Putamen (tissue), 1 donor: ENCODE results near the gene IQSEC3.
"Not testable (repeated sequence)": the region's sequence is repeated elsewhere in the genome, so short reads cannot be mapped to it uniquely, and the experiment has no call there.

Source experiments
- DNase-seq: peaks from one replicate; pipeline ENCODE4 v3.0.0-alpha.2; 2016; ENCODE audit warnings: low spot score

IQSEC3 gene

DNA sequence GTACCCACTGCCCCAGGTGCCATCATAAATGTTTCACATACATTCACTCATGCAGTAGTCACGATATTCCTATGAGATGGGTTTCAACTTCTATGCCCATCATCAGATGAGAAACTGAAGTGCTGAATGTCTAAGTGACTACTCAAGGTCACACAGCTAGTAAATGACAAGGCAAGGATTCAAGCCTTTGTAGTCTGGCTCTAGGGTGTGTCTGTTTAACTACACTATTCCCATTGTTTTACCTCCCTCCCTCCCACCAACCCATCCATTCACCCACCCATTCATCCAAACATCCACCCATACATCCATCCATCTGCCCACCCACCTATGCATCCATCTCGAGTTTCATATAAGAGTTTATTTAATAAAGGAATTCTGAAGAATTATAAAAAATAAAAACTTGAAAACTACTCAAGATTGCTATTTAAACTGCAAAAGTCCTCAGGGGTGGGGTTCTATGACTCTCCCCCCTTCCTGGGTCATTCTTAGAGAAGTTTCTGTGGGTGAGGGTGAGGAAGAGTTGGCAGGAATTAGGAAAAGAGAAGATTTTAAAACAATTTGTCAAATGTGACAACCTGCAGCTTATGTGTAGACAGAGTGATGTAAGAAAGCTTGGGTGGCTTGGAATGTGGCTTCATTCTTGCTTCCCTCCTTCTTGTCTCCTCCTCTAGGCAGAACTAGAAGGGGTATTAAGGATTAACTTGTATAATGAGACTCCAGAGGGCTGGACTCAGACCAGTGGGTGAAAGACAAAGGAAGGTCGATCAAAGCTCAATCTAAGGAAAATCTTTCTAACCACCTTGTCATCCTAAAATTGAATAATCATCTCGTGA, 13.4 kb upstream of the IQSEC3 start:
- not testable (repeated sequence) for DNase-seq

DNA sequence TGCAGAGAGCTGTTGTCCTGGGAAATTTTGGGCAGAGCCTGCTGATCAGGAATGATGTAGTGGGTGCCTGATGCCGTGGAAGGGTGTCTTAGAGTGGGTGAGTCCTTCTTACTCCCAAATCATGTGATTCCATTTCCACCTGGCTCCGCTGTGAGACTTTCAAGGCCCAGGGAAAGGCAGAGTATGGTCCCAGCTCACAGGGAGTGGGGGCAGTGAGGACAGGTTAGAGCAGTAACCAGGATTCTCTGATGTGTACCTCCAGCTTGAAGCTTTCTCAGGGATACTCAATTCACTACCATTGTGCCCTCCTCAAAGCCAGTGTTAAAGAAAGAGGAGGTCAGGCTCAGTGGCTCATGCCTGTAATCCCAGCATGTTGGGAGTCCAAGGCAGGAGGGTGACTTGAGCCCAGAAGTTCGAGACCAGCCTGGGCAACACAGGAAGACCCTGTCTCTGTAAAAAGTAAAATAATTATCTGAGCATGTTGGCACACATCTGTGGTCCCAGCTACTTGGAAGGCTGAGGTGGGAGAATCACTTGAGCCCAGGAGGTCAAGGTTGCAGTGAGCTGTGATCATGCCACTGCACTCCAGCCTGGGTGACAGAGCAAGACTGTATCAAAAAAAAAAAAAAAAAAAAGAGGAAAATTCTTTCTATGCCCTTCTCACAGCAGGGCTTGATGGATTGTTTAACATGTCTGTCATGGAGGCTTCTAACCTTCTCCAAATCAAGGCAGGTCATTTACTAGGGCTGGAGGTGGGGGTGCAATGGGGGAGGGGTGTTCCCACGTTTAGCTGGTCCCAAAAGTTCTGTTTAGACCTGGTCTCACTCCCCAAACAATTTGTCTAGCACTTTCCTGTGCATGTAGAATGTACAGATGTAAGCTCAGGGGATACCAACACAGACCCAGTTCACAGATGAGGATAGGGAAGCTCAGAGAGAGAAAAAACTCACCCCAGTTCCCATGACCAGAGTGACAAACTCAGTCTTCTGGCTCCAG, 12.5 kb upstream of the IQSEC3 start:
- no peak for DNase-seq

DNA sequence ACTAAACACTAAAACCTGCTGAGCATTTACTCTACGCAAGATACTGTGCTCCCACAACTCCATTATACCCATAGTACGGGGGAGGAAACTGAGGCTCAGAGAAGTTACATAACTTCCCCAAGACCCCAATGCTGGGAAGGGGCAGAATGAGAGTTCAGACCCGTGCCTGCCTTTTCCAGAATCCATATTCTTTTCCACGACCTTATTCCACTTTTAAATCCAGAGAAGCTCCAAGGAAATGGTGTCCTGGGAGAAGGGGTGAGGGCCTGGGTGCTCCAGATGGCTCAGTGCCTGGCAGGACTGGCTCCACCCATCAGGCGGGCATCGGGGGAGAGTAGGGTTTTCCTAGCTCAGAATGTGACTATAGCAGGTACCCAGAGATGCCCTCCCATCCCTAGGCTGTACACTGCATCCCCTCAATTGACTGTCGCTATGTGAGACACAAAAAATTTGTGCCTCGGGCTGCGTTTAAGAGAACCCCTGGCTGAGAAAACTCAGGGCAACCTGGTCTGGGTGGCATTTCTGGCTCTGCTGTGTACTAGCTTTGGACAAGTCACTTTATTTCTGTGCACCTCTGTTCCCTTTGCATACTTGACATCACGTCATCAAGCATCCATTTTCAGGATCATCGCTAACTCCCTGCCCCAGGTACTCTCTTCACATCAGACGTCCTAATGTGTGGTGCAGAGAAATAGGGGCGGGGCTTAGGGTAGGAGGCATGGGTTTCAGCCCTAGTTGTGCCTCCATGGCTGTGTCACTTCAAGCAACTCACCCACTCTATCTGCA, 11.6 kb upstream of the IQSEC3 start:
- no peak for DNase-seq

GRCh38 chr12:56683-57346, 9.8 kb upstream of the IQSEC3 start:
- DNase-seq, result no peak

- DNase-seq, result no peak
Observed at GRCh38 chr12:57539-57938, 9.0 kb upstream of the IQSEC3 start.

- DNase-seq, result no peak
Observed at GRCh38 chr12:58832-59231, 7.7 kb upstream of the IQSEC3 start.

DNA sequence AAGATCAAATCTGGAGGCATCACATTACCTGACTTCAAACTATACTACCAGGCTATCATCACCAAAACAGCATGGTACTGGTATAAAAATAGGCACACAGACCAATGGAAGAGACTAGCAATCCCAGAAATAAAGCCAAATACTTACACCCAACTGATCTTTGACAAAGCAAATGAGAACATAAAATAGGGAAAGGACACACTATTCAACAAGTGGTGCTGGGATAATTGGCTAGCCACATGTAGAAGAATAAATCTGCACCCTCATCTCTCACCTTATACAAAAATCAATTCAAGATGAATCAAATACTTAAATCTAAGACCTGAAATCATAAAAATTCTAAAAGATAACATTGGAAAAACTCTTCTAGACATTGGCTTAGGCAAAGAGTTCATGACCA, 4.7 kb upstream of the IQSEC3 start:
- DNase-seq, result not testable (repeated sequence)

DNA sequence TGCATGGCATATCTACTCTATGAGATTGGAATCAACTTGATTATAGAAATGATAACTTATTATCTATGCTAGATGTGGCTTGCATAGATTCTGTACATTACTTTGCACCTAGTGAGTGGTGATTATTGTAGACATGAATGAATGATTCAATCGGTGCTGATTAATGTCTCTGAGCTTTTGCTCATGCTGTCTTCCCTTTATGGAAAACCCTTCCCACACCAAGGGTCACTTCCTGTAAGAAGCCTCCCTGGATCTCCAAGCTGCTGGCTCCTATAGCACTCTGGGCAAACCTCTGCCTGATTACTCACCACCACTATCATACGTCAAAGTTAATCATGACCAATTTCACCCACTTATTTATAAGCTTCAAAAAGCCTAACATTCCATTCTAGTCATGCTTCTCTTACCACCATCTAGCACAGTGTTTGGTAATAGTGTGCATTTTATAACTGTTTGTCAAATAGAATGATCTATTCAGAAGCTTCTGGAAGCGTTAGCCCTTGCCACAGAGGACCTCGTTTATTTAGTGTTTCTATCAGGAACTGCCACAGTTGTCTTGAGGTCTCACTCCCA, 990 bp upstream of the IQSEC3 start:
- not testable (repeated sequence) for DNase-seq

- DNase-seq, result peak; percentile 19
Observed at GRCh38 chr12:66782-67504, 376 bp downstream of the IQSEC3 start.

- not testable (repeated sequence) for DNase-seq
Observed at GRCh38 chr12:69677-70076, 3.1 kb downstream of the IQSEC3 start.

DNA sequence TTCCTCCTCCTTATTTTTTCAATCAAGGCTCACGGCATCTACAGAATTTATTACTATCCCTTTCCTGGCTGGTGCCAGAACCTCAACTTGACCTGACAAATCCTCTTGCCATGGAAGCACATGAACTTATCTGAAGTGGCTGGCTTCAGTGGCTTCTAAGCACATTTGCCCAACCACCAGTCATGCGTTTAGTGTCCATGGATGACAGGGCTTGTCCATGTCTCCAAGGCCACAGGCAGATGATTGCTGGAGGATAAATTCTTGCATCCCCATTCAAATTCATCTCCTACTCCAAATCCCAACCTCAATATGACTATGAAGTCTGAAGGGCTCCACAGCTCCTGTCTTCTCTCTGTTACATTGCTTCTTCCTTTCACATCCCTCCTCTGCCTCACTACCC, 4.0 kb downstream of the IQSEC3 start:
- not testable (repeated sequence) for DNase-seq

GRCh38 chr12:72018-72417, 5.5 kb downstream of the IQSEC3 start:
- DNase-seq, result not testable (repeated sequence)

- DNase-seq, result not testable (repeated sequence)
Observed at GRCh38 chr12:74420-75190, 8.0 kb downstream of the IQSEC3 start.

GRCh38 chr12:75541-75940, 9.0 kb downstream of the IQSEC3 start:
- DNase-seq, result not testable (repeated sequence)

GRCh38 chr12:76102-76501, 9.5 kb downstream of the IQSEC3 start:
- not testable (repeated sequence) for DNase-seq

- not testable (repeated sequence) for DNase-seq
Observed at GRCh38 chr12:76551-76950, 10.0 kb downstream of the IQSEC3 start.

GRCh38 chr12:77101-77719, 10.6 kb downstream of the IQSEC3 start:
- not testable (repeated sequence) for DNase-seq

GRCh38 chr12:77769-78383, 11.3 kb downstream of the IQSEC3 start:
- not testable (repeated sequence) for DNase-seq

DNA sequence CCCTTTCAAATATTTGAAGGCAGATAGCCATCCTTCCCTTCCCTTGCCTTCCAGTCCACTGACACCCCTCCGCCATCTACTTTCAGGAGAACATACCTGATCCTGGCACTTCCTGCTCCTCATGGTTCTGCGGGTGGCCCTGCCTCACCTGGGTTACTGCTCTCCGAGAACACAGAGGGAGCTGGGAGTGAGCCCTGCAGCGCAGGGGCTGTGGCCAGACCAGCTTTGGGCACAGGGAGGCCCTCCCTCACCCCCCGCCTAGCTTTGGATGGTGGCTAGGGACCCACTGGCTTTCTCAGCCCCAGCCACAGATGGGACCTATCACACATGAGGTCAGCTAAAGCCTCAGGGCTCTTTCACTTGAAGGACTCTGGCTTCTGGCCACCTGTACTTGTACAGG, 12.4 kb downstream of the IQSEC3 start:
- no peak for DNase-seq
